ENCODE measurements around the gene AMPH. TPM values are rescaled to one million over a fixed set of nuclear protein-coding genes. Genes with fewer than 3 reads are reported as not detected.
"Not testable (repeated sequence)": the region's sequence is repeated elsewhere in the genome, so short reads cannot be mapped to it uniquely, and the experiment has no call there.

AMPH gene
- total RNA-seq, 1 donor from 2014 or later, result 13.3 TPM

GRCh38 chr7:38410056-38410455 is 221.1 kb downstream of the AMPH start:
- intact Hi-C loops (cut with DNase I), result no loop called here
- no peak overlapping the region for H3K4me3 ChIP-seq

GRCh38 chr7:38409531-38409930 is 221.6 kb downstream of the AMPH start:
- Histone ChIP-seq H3K4me3 (no peak overlapping the region), H3K9me3 (no peaks in the 10 kb centered on the region), H3K4me1 (no peaks in the 10 kb centered on the region), H3K36me3 (no peaks in the 10 kb centered on the region), H3K27ac (no peak overlapping the region), H3K27me3 (no peaks in the 10 kb centered on the region)
- DNase-seq (ENCODE audit: extremely low spot score in 2 of 2), result no peak
- intact Hi-C loops (cut with DNase I), result no loop called here
- TF ChIP-seq CTCF (IDR thresholded peaks at IDR 0.05), result no peak
- TF ChIP-seq POLR2AphosphoS5 (IDR thresholded peaks at IDR 0.05; ENCODE audit: insufficient read depth in 1 of 2, low read depth in 1 of 2), result no peak
- TF ChIP-seq POLR2A (IDR thresholded peaks at IDR 0.05), result no peak

More at GRCh38 chr7:38410056-38410455, 221.1 kb downstream of the AMPH start:
- Histone ChIP-seq H3K27ac (no peak overlapping the region), H3K4me1 (no peaks in the 10 kb centered on the region), H3K9me3 (no peaks in the 10 kb centered on the region), H3K36me3 (no peaks in the 10 kb centered on the region), H3K27me3 (no peaks in the 10 kb centered on the region)
- TF ChIP-seq POLR2A (IDR thresholded peaks at IDR 0.05), result no peak
- TF ChIP-seq CTCF (IDR thresholded peaks at IDR 0.05), result no peak
- no peak for TF ChIP-seq POLR2AphosphoS5 (IDR thresholded peaks at IDR 0.05; ENCODE audit: insufficient read depth in 1 of 2, low read depth in 1 of 2)
- DNase-seq (ENCODE audit: extremely low spot score in 2 of 2), result no peak

GRCh38 chr7:38398725-38399321 is 232.3 kb downstream of the AMPH start:
- TF ChIP-seq CTCF (IDR thresholded peaks at IDR 0.05) (peak; percentile 54 to 72 (median 61)), POLR2AphosphoS5 (IDR thresholded peaks at IDR 0.05; ENCODE audit: insufficient read depth in 1 of 2, low read depth in 1 of 2) (no peak)
- intact Hi-C loops (cut with DNase I), result no loop called here

GRCh38 chr7:38396852-38397251 is 234.3 kb downstream of the AMPH start:
- Histone ChIP-seq H3K9me3 (no peaks in the 10 kb centered on the region), H3K27me3 (no peaks in the 10 kb centered on the region), H3K4me1 (peaks cover 8% of the 10 kb centered on the region), H3K36me3 (no peaks in the 10 kb centered on the region), H3K27ac (no peak overlapping the region), H3K4me3 (no peak overlapping the region)
- intact Hi-C loops (cut with DNase I), result no loop called here
- no peak for TF ChIP-seq POLR2A (IDR thresholded peaks at IDR 0.05)
- no peak for TF ChIP-seq CTCF (IDR thresholded peaks at IDR 0.05)
- TF ChIP-seq POLR2AphosphoS5 (IDR thresholded peaks at IDR 0.05; ENCODE audit: insufficient read depth in 1 of 2, low read depth in 1 of 2), result no peak
- no peak for DNase-seq (ENCODE audit: extremely low spot score in 2 of 2)

More at GRCh38 chr7:38398725-38399321, 232.3 kb downstream of the AMPH start:
- H3K4me3 ChIP-seq, result no peak overlapping the region
- DNase-seq (ENCODE audit: extremely low spot score in 2 of 2), result no peak
- peaks cover 8% of the 10 kb centered on the region for H3K4me1 ChIP-seq
- H3K36me3 ChIP-seq, result no peaks in the 10 kb centered on the region
- H3K9me3 ChIP-seq, result no peaks in the 10 kb centered on the region
- H3K27me3 ChIP-seq, result no peaks in the 10 kb centered on the region
- no peak overlapping the region for H3K27ac ChIP-seq

- intact Hi-C loops (cut with DNase I); H3K4me3 ChIP-seq; H3K27ac ChIP-seq; DNase-seq (ENCODE audit: extremely low spot score in 2 of 2); H3K4me1 ChIP-seq; H3K36me3 ChIP-seq; H3K27me3 ChIP-seq; H3K9me3 ChIP-seq: not testable (repeated sequence)
Measured at GRCh38 chr7:38395921-38396552, 235.1 kb downstream of the AMPH start.
